Dermis microvascular lymphatic vessel endothelial cell (primary cell): ENCODE measurements around the gene SLC18A3. TPM values are rescaled to one million over a fixed set of nuclear protein-coding genes. Genes with fewer than 3 reads are reported as not detected.

Source experiments
- DNase-seq, 2 donors: peaks; one replicate each; pipeline versions ENCODE4 v3.0.0 to v3.0.0-alpha.2; 2010; ENCODE audit warnings: low read depth in 2 of 2
- total RNA-seq: library from RNA; depleted of rRNA; stranded (reverse); fragments of >200 nt; gene quantifications from 2 replicates; pipeline ENCODE4 v1.2.1, GENCODE V29; 2014

SLC18A3 gene
- not detected in 2 replicates for total RNA-seq

DNA sequence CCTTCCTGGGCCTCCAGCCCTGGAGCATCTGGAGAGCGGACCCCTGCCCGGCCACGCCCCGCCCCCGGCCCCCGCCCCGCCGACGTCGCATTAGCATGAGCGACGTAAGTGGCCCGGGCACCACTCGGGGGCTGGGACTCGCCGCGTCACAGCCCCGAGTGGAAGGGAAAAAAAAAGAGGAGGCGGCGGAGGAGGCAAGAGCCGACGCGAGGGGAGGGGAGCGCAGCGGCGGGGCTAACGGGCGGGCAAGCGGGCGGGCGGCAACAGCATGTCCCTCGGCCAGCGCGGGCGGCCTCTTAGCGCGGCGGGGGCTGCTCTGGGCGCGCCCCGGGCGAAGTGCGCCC lies at the start of gene SLC18A3:
SLC18A3 (plus strand) TSS at position 197 of the 344 bp plus-strand sequence. CDS start 431 bp downstream, outside the sequence.
- no peak for DNase-seq

DNA sequence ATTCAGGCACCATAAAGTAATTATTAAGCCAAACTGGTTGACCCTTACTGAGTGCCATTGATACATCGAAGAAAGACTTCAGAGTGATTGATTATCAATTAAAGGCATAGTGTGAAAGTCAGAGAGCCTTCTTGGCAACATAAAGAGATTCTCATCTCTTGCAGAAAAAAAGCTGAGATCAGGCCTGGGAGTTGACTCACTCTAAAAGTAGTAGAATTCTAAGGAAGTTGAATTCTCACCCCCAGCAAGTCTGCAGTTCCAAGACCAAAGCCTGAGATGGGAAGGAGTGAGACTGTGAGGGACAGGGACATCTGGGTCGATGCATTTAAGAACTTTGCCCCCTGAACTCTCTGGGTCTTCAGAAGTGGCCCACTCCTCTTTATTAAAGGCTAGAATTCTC lies 49.6 kb upstream of the SLC18A3 start:
- no peak for DNase-seq

DNA sequence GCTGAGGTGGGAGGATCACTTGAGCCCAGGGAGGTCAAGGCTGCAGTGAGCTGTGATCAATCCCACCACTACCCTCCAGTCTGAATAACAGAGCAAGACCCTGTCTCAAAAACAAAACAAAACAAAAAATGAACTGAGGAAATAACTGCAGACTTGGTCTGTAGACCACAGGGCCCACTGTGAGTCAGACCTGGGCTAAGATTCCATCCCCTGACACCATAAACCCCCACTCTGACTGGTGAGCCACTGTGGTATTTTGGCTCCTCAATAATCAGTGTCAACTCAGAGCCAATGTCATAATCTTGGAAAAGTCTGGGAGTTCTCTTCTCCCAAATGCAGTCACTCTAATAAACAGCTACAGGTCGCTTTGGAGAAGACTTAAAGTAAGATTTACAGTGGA lies 47.2 kb upstream of the SLC18A3 start:
- DNase-seq, result no peak

DNA sequence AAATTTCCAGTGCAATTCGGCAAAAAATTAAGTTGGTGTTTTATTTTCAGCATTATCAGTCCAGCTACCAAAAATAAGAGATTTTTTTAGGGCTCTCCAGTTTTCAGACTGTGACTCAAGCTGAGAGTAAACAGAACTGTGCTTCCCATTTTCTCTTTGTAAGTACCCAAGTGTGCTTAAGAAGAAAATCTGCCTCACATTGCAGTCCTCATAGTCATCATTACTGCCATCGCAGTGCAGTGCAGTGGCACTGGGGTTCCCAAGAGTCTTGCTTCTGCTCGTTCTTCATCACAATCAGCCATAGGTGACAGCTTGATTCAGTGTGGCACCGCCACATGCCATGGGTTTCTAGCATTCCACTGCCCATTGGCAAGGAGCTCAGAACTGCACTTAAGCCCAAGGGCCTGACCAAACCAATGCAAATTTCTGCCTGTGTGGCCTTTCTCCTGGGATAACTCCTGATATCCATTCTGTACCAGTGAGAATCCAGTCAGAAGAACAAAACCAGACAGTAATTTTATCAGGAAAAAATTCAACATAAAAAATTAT lies 45.6 kb upstream of the SLC18A3 start:
- no peak for DNase-seq

DNA sequence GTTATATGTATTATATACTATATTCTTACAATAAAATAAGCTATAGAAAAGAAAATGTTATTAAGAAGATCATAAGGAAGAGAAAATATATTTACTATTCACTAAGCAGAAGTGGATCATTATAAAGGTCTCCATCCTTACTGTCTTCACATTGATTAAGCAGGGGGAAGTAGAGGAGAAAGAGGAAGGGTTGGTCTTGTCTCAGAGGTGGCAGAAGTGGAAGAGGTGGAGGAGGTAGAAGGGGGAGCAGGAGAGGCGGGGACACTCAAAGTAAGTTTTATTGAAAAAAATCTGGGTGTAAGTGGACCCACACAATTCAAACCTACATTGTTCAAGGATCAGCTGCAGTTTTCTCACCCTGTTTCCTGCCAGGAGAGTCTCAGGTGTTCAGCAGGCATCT lies 42.3 kb upstream of the SLC18A3 start:
- no peak for DNase-seq

DNA sequence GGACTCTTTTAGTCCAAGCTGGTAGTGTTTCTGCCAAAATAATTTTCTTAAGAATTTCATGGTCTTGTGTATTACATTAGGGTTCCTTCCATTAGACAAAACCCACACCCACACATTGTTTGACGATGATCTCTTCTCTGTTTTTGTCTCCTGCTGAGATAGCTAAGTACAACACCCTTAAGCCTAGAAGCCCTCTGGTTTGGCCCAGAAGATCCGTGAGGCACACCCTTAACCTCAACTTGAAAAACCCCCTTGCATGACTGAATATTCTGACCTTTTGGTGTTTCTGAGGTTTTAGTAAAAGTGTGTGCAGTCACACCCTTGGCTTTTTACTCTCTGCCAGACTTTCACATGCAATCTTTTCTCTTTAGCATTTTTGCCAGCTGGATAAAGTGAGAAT lies 41.9 kb upstream of the SLC18A3 start:
- no peak for DNase-seq

DNA sequence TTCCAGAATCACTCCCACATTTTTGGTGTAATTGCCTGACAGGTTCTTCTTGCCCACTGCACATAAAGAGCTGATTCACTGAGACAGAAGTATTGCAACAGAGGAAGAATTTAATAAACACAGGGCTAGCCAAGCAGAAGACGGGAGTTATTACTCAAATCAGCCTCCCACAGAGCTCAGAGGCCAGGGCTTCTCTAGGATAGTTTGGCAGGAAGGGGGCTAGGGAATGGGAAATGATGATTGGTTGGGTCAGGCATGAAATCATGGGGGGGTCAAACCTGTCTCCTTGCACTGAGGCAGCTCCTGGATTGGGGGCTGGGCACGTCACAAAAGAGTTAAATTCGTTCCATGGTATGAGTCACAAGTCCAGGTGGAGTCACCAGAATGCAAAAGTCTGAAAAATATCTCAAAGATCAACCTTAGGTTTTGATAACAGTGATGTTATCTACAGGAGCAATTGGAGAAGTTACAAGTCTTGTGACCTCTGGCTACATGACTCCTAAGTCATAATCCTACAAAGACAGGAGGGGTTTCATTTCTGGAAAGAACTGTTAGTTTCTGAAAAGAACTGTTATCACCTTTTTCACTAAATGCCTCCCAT lies 41.0 kb upstream of the SLC18A3 start:
- no peak for DNase-seq

DNA sequence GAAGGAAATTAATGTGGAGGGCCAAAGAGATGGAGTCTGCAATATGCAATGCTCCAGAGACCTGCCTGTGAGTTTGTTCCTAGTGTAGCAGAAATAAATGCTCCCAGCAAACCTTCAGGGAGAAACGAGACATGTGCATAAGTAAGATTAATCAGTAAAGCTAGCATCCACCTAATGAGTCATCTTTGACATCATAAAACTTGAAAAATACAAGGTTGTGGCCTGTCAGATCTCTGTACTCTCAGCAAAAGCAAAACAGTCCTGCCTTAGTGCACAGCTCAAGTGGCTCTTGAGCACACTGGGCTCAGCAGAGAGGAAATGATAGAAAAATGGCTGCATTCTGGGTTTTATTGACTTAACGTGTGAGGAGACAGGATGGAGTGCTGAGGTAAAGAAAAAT lies 38.7 kb upstream of the SLC18A3 start:
- no peak for DNase-seq

DNA sequence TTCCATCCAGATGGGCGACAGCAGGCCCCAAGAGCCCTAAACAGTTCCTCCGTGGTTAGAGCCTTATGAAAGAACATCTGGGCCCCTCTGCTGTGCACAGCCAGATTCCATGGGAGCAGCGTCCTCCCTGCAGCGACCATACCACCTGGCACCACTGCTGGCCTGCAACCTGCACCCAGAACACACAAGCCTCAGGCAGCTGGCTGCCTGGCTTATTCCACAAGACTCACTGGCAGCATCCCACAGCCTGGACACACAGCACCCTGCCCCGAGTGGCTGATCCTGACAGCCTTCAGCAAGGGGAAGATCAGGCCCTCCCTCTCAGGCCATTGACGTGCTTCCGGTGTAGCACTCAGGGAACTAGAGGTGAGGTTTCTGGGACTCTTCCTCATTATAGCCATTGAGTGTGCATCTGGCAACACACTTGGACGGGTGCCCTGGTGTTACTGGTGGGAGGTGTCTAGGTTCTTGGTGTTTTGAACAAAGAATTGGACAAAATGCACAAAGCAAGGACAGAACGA lies 37.5 kb upstream of the SLC18A3 start:
- DNase-seq, result no peak

DNA sequence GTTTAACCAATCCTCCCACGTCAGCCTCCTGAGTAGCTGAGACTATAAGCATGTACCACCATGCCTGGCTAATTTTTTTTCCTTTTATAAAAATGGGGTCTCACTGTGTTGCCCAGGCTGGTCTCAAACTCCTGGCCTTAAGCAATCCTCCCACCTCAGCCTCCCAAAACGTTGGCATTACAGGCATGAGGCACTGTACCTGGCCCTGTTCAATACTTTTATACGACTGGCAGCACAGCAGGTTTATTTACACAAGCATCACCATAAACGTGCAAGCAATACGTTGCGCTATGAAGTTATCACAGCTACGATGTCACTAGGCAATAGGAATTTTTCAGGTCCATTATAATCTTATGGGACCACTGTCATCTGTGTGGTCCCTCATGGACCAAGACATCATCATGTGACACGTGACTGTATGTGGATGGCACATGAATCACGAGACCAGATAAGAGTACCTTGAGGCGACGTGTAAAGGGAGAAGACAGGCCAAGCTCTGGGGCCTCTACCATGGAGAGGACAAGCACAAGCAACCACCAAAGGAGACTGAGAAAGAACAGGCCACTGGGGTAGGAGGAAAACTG lies 34.5 kb upstream of the SLC18A3 start:
- DNase-seq, result no peak

DNA sequence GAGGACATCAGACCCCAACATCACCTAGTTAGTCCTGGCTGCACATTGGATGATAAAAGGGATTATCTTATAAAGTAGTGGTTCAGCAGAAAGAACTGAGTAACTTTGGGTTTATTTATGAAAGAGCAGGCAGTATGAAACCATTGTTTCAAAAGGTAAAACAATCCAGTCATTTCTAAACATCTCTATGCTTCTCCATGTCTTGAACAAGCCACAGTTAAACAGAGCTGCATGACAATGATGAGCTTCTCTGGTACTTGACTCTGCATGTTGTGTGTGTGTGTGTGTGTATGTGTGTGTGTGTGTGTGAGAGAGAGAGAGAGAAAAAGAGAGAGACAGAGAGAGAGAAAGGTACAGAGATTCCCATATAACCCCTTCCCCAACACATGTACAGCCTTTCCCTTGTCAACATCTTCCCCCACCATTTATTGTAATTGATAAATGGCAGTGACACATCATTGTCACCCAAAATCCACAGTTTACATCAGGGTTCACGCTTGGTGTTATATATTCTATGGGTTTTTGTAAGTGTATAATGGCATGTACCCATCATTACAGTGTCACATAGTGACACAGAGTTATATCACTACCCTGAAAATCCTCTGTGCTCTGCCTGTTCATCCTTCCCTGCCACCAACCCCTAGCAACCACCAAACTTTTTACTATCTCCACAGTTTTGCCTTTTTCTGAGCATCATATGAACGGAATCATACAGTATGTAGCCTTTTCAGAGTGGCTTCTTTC lies 32.8 kb upstream of the SLC18A3 start:
- no peak for DNase-seq

DNA sequence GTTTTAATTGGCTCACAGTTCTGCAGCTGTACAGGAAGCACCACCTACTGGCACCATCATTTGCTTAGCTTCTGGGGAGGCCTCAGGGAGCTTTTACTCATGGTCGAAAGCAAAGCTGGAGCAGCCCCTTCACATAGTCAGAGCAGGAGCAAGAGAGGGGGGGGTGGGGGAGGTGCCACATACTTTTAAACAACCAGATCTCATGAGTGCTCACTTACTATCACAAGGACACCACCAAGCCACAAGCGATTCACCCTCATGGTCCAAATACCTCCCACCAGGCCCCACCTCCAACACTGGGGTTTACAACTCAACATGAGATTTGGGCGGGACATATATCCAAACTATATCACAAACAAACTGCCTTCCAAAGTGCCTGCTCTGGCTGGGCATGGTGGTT lies 31.7 kb upstream of the SLC18A3 start:
- DNase-seq, result no peak

DNA sequence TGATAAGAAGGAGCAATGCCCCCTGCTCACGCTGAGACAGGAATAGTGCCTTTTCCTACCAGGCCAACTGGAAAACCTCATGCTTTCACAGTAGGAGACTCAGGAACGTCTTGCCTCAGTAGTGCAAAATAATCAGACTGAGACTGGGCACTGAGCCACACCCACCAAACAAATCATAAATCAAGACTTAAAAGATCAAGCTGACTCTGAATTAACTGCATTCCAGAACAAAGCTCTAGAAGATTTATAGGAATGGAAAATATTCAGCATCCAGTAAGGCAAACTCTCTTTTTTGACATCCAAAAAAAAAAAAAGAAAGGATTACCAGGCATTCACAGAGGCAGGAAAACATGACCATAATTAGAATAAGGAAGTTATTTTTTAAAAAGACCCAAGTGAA lies 30.5 kb upstream of the SLC18A3 start:
- DNase-seq, result no peak

DNA sequence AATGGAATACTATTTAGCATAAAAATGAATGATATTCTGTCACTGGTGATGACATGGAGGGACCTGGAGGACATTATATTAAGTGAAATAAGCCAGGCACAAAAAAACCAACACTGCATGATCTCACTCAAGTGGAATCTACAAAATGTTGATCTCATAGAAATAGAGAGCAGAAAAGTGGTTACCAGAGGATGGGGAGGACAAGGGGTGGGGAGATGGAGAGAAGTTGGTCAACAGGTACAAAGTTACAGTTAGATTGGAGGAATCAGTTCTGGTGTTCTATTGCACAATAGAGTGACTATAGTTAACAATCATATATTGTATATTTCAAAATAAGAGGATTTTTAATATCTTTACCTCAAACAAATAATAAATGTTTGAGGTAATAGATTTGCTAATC lies 24.7 kb upstream of the SLC18A3 start:
- DNase-seq, result no peak

DNA sequence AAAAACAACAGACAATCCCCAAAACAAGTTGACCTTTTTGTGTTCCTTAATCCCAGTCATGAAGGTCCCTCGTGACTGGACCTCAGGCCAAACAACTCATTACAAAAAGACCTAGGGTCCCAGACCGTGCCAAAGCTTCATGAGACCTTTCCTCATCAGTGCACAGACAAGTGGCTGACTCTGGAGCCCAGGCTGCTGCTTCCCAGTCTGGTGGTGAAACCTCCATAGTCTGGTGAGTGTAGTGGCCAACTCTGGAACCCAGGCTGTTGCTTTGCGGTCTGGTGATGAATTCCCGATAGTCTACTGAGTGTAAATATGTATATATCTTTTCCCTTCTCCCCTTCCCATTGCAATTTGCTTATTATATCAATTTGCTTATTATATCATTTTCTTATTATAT lies 22.1 kb upstream of the SLC18A3 start:
- no peak for DNase-seq

DNA sequence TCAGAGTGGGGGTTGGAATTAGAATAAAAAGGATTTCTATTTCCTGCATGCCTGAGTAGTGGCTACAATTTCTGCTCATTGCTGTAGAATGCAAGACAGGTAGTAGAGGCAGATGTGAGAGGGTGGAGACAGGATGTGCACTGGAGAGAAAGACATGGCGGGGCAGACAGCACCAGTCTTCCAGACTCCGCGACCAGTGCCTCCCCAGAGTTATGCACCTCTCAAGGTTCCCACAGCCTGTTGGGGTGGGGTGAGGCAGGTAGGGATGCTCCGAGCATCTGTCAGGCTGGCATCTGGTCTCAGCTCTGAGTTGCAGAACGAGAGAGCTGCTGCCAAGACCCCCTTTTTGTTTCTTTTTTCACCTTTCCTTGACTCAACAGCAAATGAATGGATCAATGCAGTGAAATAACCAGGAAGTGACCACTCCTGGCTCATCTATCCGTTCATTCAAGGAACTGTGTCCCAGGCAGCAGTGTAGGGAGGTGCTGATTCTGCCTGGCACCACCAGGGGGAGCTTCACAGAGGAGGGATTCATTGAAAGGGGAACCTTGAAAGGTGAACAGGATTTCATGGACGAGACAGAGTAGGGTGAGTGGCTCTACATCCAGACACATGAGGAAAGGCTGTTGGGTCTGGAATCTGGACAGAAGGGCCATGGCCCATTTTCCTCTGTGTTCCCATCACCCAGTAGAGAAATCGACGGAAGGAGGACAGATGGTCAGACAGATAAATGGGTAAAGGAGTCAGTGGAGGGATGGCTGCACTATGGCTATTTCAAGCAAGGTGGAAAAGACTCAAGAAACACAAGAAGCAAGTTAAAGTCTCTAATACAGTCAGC lies 17.2 kb upstream of the SLC18A3 start:
- peak; percentile 22 to 56 for DNase-seq

DNA sequence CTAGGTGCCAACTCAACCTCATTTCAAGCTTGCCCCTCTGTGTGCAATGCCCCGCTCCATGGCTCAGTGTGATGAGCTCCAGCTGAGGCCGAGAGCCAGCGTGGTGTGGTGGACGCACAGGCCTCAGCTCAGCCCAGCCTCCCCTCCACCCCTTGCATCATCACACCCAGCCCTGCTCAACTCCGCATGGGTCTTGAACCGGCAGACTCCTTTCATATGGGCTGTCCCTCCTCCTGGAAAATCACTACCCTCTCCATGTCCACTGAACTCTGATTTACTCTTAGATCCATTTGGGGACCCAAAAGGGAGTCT lies 16.6 kb upstream of the SLC18A3 start:
- DNase-seq, result no peak

DNA sequence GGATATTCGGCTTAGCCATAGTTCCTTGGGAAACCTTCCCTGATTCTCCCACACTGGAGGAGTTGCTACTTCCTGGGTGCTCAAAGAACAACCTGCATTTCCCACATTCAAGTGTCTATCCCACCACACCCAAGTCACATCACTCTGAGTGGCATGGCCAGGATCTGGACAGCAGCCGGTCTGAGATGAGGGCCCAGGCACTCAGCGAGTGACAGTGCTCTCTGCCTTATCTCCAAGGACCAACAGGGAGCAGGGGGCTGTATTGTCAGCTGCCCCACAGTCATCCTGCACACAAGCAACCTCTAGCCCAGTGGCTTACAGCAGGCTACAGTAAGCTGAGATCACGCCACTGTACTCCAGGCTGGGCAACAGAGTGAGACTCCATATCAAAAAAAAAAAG lies 16.1 kb upstream of the SLC18A3 start:
- no peak for DNase-seq

DNA sequence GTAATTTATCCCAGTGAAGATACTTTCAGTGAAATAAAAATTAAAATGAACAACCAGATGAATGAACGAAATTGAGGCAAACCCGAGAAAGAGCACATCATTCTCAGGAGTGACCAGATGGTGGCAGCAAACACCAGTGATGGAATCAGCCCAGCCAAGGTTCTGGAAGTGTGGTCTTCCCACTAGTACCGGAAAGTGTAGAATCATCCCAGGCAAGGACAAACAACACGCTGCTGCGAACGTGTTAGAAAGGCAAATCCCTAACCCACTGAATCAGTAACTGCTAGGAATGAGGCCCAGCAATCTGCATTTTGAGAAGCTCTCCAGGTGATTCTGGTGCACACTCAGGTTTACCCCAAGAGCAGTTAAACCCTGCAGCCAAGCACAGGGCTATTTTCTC lies 15.5 kb upstream of the SLC18A3 start:
- peak; percentile 47 to 71 for DNase-seq

DNA sequence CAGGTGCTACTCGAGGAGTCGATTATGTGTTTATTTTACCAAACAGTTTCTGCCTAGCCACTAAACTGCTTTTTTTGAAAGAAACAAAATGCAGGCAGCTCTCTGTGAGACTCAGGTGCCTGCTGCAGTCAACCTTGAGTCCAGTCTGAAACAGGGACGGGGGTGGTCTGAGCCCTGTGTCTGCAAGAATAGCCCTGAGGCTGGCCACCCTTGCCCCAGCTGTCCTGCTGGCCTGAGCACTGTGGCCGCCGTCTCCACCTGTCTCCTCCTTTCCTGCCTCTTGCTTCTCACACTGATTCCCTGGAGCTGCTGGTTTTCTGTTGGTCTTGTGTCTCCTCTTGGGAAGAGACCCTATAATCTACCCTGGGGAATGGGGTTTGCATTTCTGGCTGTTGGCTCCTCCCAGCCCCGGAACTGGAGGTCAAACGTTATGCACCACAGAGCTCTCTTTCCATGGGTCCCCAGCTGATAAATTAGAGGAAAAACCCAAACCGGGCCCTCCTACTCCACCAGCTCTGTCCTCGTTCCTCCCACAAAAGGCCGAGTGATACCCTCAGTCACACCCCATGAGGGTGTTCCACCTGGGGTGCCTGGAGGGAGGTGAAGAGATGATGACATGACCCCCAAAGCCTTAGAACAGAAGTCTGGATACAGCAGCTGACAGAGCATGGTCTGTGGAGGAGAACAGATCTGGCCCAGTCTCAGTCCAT lies 15.0 kb upstream of the SLC18A3 start:
- DNase-seq, result no peak
